ENCODE results near the gene SSPN.

The SSPN gene

DNA sequence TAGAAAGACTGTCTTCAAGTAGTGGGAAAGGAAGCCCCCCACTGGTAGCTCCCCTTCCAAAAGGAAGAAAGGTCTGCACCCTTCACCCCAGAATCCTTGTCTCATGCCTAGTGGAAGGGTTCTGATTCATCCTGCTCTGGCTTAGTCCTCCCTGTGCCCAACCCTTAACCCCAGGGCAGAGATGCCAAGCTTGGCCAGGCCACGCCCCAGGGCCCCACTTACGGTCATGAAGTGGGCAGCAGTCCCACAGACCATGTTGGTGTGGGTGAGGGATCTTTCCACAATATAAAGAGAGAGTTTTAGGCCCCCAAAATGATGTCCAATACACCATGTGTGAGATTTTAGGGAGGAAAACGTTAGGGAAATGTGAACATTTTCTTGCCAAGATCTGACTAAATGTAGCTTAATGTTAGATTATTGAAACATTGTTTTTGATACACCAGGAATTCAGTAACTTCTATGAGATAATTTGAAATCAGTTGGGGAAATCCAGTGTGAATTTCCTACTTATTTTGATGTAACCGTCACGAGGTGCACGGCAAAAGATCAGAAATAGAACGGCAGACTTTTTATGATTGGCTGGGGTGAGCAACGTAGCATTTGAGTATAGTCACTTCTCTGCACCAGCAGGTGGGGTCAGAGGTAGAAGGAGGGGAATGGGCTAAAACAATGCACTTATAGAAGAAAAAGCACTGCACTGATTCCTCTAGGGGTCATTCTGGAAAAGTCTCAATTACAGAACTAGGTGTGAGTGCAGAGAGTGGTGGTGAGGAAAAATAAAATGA is 8.2 kb upstream of the SSPN start:
- DNase-seq = no peak

DNA sequence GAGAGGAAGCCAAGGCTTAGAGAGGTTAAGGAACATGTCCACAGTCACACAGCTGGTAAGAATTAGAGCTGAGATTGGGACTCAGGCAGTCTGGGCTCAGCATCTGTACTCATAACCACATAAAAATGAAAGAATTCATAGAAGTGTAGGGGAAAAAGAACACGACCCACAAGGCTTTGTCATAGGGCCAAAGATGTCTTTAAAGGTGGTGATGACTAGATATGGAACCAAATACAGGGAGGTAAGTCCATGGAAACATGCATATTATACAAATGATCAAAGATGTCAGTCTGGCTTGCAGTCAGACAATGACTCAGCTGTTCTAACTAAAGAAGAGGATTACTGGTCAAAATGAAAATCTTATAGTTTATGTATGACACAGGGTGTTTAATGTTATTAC is 7.2 kb upstream of the SSPN start:
- DNase-seq = no peak

DNA sequence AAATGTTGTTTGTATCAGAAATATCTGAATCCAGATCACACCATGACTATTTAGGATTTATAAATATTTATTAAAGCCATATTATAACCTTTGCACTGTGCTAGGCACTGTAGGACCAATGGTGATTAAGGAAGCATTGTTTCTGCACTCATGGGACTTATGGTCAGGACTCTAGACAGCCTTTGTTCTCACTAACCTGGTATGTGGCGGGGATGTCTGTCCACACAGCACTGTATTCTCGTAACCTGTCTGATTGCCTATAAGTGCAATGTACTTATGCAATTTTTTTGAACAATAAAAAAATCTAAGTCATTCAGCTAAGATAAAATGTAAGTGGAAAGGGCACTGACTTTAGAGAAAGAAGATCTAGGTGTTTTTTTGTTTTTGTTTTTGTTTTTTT is 6.7 kb upstream of the SSPN start:
- DNase-seq = no peak

DNA sequence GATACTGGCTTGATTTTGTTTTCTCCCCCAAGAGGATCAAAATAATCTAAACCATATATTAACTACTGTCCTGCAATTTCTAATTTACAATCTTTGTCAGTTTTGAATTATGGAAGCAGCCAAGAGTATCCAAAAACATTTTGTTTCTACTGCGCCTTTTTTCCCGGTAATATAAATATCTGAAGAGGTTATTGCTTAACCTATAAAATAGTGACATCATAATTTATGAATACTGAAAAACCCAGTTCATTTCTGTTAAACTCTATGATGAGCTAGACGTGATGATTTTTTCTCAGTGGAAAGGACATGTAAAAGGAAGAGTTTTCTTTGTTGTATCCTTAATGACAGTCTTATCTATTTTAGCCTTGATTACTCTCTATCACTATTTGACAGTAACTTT is 3.2 kb upstream of the SSPN start:
- DNase-seq = no peak

DNA sequence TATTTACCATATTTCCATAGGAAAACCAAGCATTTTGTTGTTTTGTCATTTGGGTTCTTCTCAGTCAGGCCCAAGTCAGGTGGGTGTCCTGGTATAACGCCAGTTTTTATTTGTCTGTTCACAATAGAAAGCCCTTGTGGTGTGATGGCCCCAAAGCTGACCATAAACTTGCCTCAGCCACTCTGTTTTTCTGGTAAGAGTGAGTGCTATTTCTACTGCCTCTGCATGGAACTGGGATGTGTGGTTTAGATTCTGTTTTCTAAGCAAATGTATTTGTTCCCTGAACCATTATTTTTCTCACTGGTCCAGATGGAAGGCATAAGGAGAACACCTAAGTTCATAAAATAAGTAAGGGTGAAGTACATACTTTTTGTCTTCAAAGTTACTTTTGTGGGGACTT is 1.8 kb upstream of the SSPN start:
- DNase-seq = no peak

DNA sequence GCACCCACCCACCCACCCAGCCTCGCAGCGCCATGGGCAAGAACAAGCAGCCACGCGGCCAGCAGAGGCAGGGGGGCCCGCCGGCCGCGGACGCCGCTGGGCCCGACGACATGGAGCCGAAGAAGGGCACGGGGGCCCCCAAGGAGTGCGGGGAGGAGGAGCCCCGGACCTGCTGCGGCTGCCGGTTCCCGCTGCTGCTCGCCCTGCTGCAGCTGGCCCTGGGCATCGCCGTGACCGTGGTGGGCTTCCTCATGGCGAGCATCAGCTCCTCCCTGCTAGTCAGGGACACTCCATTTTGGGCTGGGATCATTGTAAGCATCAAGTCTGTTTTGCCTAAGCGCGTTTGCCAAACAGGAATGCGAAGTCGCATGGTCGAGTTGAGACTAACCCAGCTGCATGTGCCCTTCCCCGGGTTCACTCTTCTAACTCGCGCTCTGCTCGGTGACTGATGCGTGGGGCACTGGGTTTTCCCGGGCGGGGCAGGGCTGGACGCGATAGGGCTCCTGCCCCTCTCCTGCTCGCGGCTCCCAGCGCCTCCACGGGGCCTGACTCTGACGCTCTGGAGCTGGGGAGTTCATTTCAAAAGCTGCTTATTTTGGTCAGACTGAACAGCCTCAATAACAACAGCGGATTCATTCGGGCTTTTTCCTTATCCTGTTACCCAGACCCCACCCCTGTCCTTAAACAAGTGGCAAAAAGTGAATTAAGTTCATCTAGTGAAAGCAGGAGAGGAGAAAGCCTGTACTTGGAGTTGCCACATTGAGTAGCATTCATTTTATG is 458 bp downstream of the SSPN start:
- no peak for DNase-seq

DNA sequence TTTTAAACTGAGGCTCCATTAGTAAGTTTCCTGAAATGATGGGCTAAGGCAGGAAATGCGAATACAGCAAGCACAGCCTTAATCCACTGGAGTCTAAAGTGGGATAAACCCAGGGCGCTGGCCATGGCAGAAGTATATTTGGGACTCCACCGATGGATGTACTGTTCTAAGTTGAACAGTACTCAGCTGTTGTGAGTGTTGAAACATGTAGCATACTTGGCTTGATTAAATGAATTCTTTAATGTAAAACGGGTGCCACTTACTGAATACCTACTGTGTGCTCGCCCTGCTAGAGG is 996 bp downstream of the SSPN start:
- DNase-seq = no peak

DNA sequence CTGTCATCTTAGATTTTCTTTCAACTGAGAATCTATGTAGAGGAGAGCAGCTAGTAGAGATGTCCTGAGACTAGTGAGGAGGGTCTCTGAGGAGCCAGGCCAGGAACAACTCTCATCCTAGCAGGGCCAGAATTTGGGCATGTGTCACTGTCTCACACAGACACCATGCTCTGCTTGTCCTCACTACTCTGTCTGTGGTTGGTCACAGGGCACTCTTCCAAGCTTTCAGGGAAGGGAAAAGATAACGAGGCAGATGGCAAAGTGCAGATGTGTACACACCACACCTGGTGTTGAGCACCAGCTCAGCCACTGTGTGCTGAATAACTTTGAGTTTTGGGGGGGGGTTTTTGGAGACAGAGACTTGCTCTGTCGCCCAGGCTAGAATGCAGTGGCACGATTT is 2.5 kb downstream of the SSPN start:
- DNase-seq = no peak

DNA sequence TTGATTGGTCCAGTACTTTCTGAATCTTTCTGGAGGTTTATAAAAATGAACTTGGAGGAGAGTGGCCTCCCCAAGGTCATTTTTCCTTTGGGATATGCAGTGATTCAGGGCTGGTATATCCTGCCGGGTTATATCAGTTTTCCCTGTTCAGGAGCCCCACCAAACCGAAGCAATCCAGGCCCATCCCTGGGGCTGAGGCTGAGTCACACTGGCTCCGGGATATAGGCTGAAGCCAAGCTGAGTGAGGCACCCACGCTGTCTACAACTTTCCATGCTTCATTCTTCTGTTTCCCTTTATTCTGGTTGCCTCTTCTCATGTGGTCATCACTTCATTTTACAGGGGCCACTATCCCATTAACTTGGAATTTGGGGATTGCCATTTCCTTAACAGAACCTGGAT is 3.4 kb downstream of the SSPN start:
- DNase-seq = no peak

DNA sequence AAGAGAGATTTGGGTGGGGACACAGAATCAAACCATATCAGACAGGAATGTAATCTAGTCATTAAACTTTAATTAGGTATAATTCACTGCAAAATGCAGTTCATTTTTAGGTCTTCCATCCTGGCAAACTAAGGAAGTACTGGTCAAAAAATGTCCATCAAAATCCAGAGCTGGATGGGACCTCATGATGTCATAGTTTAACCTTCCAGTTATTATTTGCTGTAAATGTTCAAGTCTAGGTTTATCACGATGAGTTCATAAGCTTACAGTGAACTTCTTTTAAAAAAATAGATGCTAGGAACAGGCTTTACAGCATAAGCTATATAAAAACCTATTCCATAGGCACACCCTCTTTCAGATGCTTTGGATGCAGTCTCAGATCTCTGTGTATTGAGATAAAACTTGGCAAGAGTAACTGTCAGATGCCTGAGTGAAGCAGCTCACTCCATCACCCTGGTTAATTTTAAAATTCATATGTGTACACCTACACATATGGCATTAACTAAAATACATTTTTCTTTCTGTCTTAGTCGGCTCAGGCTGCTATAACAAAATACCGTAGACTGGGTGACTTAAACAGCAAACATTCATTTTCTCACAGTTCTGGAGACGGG is 7.9 kb downstream of the SSPN start:
- DNase-seq = no peak

DNA sequence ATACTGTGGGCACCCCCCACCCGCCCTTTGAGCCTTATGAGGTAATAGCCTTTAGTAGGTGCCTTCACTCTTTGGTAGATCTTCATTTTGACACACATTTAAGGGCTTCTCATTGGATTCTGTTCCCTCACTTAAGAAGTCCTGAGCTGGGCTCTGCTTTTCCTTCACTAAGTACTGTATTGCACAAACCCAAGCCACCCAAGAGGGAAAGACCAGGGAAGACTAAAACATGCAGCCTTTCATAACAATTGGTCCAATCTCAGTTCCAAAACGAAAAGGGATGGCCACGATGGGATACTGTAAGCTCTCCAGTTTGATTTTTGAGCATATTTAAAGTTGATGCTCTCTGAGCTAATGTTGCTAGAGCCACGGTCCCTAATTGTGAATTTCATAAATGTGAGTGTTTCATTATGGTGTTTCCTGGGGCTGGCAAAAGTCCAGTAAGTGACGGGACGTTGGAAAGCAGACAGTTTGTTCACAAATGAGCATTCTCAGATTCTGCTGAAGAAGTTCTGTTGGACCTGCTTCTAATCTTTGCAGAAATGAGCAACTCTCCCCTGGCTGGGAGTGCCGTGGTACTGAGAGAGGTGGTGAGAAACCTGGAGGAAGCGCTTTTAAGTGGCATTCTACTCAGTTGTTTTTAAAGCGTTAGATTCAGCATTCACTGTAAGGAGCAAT is 9.4 kb downstream of the SSPN start:
- DNase-seq = no peak

DNA sequence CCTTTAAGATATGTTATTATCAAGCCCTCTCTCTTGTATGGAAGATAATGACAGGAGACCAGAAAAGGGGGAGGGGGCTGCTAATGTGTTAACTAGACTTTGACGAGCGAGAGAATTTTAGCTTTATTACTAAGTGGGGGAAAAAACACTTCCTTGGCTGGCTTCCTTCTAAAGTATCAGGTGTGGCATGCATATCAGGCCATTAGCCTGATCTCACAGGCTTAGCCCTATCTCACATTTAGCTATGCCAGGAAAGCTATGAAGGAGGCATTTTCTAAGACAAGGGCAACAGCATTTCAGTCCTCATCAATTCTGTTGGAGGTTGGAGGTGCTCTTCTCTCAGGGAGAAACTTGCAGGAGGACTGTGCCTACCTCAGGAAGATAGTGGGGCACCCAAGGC is 9.9 kb downstream of the SSPN start:
- no peak for DNase-seq

DNA sequence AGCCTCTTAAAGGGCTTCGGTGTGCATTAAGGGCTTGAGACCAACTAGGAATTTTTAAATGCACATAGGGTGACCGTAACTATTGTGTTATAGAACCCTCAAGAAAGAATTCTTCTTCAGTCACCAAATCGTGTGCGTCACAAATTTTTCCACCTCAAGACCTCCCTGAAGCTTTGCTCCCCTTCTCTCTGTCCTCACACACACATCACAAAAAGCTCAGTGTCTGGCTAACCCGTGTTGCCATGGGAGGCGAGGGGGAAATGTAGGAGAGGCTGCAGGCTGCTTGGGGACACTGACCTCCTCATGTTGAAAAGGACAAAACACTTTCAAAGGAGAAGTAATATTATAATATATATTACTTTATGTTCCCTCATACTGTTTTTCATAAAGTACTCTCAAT is 10.6 kb downstream of the SSPN start:
- DNase-seq = no peak

DNA sequence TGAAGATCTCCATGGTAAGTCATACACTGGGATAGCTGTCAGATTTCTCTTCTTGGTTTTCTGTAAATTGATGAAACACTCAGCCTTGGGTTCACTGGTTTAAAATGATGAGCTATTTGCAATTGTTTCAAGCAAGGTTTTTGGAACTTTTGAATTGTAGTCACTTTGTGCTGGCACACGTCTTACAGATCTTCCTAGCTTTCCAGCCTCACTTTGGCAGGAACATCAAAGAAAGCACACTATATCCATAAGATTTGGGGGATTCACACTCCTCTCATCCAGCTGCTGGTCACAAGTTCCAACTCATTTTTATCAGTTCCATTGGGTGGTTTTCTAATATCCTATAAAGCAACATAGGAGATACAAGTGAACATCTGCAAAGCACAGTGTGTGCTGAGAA is 16.0 kb downstream of the SSPN start:
- no peak for DNase-seq

DNA sequence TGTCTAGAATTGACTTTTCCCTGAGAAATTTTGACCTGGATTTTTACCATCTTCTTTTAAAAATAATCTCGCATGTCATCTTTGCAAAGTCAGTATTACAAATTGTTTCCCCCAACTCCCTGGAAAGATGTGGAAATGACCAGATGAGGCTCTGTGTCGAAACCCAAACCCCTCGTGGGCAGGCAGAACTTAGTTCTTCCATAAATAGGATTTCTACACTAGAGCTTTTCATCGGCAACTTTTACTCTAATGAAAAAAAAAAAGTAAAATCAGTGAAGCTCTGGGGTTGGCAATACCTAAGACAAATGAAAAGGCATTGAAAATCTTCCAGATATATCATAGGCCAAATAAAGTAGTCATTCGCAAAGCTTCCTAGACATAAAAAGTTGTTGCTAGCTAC is 17.0 kb downstream of the SSPN start:
- DNase-seq = no peak

DNA sequence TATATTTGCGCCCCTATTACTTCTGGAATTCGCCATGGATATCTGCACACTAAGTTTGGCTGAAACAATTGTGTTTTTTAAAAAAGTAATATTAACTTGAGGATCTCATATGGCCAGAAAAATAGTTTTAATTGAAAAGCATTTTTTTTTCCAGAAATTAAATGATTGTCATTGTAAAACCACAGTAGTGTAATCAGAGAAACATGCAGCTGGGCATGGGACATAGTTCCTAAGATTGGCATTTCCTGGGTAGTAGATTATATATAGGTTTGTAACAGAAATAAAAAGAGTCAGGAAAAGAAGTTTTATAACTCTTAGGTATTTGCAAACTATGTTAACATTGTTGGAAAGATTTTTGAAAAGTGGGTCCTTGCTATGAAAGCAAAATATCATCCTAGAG is 17.6 kb downstream of the SSPN start:
- DNase-seq = no peak

DNA sequence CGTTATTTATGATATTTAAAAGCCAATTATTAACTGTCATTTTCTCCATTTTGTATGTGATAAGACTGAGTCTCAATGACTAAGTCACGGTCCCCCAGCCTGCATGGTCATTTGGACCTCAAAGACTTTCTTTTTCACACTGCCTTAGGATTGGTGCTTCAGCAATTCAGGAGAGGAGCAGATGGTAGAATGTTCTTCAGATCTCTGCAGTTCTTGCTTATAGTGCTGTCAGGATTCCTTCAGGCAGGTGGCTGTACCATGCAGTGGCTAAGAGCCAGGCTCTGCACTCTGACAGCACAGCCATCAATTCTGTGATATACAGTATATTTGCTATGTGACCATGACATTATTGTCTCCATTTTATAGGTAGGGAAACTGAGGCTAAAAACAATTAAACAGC is 18.7 kb downstream of the SSPN start:
- no peak for DNase-seq

DNA sequence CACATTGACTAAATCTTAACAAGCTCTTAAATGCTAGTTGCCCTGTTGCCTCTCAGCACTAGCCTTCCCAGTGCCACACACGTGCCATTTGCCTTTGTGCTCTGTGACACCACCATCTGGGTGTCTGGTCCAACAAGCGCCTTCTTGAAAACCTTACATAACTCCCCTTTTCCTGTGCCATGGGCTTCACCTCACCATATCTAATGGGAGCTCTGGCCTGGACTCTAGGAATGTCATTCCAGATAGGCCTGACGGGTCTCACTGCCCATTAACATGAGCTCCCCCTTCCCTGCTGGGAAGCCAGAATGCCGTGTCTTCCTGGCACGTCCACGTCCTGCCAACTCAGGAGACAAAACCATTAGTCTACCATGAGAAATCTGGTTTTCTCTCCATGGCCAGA is 24.4 kb downstream of the SSPN start:
- DNase-seq = no peak

DNA sequence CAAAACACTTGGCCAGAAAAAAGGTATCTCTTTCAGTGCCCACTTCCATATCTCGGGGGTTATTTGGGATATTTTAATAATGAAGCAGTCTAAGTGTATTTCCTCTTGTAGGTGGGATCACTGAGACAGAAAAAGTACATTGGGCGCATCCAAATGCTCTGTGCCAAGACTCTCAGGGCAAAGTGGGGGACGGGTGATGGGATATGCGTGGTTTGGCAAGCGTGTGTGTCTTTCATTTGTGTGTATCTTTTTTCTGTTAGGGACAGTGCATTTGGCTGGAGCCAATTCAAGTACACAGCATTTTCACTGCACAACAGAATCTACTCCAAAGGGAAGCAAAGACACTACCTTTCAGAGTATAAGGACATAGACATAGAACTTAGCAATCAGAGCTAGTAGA is 29.3 kb downstream of the SSPN start:
- no peak for DNase-seq

DNA sequence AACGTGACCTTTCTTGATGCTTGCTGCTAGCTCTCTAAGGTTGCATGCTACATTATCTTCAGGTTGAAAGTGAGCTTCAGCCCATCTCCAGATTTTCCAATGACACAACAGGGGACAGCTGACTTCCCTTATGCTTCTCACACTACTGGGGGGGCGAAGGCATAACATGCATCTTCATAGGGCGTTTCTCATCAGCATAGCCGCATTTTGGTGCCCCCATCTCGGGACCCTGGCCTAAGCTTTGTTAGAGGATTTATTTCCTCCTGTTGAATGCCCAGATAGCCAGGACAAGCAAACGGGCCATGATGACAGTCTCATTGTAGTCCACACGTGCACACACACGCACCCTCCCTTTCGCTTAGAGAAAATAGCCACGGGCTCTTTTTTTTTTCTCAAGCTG is 30.7 kb downstream of the SSPN start:
- DNase-seq = no peak

DNA sequence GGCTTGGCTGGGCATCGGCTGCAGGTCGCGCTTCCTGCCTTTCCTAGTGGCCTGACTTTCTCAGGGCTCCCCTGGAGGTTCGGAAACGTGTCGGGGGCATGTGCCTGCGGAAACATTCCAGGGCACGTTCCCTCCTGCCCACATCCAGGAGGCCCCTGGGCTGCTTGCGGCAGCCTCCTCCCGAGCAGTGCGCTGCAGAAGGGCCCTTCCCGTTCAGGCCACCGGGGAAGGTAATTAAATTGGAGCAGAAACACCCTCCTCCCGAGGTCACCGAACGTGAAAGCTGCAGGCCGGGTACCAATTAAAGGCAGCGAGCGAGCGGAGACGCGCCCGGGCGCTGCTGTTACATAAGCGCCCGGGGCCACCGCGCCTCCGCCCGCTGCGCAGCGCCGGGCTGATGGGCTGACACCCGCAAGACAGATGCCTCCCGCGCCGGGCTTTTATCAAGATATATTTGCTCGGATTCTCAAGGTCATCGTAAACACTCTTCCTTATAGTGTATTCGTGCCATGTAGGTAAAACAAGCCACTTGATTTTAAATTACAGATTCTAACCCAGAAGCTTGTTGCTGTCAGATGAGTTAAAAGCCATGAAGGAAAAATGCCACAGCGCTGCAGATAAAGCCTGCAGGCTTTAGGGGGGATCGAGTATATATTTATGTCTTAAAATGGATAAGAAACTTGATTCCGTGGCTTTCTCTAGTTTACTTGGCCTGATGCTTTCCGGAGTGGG is 31.4 kb downstream of the SSPN start:
- no peak for DNase-seq

DNA sequence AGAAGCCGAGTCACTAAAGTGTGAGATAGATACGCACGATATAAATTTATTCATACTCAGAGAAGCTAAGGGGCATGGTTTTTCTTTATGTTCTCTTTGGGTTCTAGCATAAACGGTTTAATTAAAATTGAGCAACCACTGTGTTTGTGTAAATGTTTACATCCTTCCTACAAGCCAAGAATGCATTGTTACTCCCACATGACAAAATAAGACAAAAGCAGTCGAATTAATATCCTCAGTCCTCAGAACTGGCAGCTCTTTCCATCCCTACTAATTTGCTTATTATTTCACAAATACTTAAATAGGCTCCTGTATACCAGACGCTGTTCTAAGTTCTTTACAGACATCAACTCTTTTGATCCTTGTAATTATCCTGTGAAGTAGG is 32.0 kb downstream of the SSPN start:
- DNase-seq = no peak

DNA sequence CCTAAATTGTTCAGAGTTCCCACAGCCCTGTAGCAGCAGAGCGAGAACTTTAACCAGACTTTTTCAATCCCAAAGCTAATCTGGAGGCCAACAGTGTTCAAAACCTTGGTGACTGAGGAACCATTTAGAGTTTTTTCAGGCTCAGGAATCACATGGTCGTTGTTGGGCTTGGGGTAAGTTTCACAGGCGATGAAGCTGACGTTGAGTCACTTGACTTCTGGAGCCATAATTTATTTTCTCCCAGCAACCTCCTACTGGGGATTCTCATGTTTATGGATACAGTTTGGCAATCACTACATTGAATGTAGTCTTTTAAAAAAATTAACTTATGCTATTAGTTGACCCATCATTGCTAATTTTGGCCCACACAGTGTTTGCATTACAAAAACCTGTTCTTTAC is 34.5 kb downstream of the SSPN start:
- DNase-seq = no peak

Data from SHP77 (cell line).